ENCODE measurements around the gene CYP2J2.

GRCh38 chr1:59866462-59866861 is 60.1 kb downstream of the CYP2J2 start:
- TF ChIP-seq EZH2 (IDR thresholded peaks at IDR 0.05; ENCODE audit: borderline replicate concordance, low read length) (no peak), CTCF (IDR thresholded peaks at IDR 0.05; ENCODE audit: low read length) (no peak)

Data from OCI-LY1 (cell line).